Activated CD8-positive, alpha-beta memory T cell treated with anti-CD3 and anti-CD28 coated beads, Interleukin-2, amount 50 U/mL, for 24 hours (primary cell): ENCODE results near the gene FAM3C.
"Not testable (repeated sequence)": the region's sequence is repeated elsewhere in the genome, so short reads cannot be mapped to it uniquely, and the experiment has no call there.

Source experiments
- DNase-seq: peaks from one replicate; pipeline ENCODE4 v3.0.0-alpha.2; 2020; ENCODE audit errors: extremely low read depth

FAM3C gene, protein sequence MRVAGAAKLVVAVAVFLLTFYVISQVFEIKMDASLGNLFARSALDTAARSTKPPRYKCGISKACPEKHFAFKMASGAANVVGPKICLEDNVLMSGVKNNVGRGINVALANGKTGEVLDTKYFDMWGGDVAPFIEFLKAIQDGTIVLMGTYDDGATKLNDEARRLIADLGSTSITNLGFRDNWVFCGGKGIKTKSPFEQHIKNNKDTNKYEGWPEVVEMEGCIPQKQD

DNA sequence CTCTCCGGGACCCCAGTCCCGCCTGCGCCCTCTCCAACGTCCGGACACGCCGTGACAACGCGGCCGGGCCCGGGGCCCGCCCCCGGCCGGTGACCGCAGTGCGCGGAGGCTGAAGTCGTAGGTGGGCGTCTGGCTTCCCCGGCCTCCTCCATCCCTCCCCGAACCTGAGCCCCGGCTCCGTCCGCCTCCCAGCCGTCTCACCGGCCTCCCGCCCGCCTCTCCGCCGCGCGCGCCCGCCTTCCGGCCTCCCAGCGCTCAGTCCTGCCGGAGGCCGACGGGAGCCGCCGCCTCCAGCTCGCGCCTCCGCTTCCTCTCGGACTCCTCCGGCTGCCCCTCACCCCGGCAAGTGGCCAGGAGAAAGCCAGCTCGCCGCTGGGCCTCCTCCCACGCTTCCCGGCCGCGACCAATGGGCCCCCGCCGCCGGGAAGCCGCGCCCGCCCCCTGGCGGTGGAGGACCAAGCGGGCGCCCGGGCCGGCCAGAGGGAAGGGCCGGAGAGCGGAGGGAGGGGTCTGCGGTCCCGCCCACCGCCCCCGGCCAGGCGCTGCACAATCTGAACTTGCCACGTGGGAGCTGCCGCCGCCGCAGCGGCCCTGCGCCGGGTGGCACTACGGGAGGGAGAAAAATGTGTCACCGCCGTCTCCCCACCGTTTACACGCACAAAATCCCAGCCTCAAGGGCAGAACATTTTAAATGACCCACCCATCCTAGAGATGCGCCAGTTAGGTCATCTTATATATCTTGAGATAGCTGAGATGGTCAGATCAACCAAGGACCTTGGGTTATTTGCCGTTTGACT is at the start of gene FAM3C:
Gene FAM3C (minus strand): TSS at position 348 of the 797 bp plus-strand sequence. CDS start 13,339 bp downstream, outside the sequence.
- DNase-seq, result peak; percentile 68

DNA sequence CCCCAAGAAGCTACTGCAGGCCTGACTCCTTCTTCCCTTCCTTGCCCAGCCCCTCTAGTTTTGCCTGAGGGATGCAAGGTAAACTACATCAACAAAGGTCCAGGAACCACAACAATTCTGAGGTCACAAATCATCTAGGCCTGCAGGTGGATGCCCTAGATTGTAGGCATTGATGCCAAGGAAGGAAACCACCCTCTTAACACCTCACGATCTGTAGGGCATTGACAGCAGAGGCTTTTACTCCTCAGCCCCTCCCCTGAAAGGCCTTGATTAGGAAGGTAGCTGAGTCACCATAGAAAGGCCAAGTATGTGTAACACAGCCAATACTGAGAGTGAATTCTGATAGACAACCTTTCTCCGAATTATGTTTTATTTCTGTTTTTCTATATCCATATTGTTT is 46.7 kb upstream of the FAM3C start:
- DNase-seq, result no peak

DNA sequence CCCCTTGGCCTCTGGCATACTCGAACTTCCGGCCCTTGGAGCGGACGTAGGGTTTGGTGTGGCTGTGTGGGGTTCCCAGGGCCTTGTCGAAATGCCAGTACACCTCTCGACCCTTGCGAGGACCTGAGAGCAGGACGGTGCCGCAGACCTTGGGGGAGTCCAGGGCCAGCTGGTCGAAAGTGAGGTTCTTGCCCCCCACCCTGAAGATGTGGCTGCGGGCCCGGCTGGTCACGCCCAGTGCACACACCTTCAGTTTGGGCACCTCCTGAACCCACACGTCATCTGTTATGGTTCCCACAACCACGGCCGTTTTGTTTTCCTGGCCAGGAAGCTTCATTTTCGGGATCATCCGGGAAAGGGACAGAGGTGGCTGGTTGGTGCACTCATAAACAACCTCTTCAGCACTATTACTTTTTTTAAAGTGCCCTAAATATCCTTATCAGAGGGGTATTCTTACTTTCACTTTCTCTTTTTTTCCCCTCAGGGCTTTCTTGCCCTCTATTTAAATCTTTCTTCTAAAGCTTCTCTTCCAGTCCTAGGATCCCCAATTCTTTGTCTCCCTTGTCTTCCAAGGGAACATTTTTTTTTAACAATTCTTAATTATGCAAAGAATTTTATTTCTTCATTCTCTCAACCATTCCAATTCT is 44.9 kb upstream of the FAM3C start:
- DNase-seq, result no peak

DNA sequence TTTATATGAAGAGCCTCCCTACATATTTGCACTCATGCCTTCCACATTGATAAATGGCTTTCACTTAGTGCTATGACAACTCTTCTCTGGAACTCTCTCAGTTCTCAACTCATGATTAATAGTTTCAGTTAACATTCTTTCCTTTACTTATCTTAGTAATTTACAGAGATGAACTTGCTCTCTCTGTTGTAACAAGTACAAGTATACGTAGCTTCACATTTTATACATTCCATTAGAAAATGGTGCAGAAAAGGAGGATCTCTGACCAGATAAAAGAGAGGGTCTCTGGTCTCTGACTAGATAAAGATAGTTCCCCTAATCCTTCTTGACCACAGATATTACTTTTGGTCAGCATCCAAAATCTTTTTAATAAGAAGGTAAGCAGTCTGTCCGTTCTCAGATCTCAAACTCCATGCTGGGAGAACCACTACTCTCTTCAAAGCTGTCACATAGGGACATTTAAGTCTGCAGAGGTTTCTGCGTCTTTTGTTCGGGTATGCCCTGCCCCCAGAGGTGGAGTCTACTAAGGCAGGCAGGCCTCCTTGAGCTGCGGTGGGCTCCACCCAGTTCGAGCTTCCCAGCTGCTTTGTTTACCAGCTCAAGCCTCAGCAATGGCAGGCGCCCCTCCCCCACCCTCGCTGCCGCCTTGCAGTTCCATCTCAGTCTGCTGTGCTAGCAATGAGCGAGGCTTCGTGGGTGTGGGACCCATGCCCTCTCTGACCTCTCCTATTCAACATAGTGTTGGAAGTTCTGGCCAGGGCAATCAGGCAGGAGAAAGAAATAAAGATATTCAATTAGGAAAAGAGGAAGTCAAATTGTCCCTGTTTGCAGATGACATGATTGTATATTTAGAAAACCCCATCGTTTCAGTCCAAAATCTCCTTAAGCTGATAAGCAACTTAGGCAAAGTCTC is 42.2 kb upstream of the FAM3C start:
- DNase-seq, result peak; percentile 17

DNA sequence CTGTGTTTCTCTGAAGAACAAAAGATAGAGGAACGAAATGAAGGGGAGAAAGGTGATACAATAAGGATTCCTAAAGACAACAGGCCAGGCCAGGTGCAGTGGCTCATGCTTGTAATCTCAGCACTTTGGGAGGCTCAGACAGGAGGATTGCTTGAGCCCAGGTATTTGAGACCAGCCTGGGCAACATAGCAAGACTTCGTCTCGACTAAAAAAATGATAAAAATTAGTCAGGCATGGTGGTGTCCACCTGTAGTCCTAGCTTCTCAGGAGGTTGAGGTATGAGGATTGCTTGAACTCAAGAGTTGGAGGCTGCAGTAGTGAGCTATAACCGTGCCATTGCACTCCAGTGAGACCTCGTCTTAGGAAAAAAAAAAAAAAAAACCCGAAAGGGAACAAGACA is 41.4 kb upstream of the FAM3C start:
- DNase-seq, result no peak

DNA sequence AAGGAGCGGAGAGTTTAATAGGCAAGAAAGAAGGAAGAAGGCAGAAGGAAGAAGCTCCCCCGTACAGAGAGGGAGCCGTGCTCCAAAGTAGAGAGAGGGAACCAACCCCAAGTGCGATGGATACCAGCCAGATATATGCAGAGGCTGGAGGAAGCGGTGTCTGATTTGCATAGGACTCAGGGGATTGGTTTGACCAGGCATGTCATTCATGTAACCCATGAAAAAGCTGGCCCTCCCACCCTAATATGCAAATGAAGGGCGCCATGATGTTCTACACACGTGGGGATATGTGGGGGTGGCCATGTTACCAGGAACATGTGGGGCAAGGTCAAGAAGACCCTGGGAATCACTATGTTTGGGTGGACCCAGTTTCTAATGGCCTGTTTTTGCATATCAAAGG is 40.6 kb upstream of the FAM3C start:
- DNase-seq, result no peak

DNA sequence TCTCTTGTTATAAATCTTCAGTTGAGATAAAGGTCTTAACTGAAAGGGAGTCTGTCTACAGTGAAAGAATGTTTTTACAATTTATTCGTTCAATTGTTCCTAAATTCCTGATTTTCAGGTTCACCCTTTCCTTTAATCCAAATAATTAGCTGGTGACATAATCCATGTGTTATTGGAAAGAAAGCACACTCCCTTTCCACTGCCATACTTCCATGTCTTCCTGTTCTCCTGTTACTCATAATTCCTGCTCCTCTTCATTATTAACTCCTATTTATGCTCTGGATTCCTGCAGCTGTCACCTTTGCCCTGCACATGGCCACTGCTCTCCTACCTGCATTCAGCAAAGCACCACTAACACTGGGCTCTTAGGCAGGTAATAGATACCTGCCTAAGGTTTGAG is 40.0 kb upstream of the FAM3C start:
- no peak for DNase-seq

DNA sequence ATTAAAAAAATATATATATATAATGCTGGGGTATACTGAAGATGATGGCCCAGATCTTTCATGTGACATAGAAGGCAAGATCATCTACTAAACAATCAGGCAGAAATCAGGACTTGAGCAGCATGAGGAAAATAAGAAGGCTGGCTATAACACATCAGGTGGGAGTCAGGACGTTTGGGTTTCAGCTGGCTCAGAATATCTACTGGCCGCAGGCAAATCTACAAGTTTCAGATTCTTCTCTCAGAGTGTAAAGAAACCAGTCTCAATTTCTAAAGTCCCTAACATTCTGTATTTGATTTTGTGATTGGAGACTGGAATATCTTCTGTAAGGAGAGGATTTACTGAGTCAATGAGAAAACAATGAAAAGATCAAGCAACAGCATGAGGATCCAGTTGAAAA is 37.7 kb upstream of the FAM3C start:
- DNase-seq, result no peak

DNA sequence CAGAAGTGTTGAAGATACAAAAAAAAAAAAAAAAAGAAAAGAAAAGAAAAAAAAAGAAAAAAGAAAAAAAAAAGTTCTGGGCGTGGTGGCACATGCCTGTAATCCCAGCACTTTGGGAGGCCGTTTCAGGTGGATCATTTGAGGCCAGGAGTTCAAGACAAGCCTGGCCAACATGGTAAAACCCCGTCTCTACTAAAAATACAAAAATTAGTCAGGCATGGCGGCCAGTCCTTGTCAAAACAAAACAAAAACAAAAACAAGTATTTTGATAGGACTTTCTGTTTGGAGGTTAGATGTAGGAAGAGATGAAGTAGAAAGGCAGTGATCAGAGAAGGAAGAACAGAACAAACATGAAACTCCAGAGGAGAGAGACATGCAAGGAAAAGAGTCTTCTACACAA is 36.4 kb upstream of the FAM3C start:
- DNase-seq, result not testable (repeated sequence)

DNA sequence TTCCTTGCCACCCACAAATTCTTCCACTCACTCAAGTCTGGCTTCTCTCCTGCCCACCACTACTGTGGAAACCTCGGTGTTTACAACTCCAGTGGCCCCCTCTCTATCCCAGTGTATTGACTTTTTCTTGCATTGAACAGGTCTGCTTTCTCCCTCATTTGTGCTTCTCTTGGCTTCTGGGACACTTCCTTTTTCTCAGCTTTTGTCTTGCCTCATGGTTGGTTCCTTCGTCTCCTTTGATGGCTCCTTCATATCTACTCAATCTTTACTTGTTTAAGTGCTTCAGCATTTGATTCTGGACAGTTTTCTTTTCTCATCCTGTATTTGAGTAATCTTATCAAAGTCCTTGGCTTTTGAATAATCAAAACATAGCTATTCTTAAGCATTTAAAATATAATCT is 35.9 kb upstream of the FAM3C start:
- no peak for DNase-seq

DNA sequence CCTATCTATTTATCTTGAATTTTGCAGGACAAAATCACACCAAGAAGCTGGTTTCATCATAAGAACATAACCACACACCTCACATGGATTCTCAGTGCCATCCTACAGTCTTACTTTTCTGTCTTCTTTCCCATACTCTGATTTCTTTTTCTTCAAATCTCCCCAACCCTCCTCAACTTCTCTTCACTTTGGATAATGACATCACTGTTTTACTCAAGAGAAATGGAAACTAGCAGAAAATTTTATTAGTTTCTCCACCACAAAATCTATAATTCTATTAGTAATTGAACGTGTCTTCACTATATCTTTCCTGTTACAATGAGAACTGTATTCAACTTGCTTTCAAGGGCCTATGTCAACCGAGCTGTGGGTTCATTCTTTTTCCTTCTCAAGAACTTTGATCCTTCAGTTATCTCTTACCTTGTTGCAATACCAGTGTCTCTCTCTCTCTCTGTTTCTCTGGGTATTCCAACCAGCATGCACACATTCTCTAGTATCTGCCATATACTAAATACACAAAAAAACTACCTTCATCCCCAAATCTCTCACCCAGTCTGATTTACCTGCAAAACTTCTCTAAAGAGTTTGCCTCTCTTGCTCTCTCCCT is 35.4 kb upstream of the FAM3C start:
- no peak for DNase-seq

DNA sequence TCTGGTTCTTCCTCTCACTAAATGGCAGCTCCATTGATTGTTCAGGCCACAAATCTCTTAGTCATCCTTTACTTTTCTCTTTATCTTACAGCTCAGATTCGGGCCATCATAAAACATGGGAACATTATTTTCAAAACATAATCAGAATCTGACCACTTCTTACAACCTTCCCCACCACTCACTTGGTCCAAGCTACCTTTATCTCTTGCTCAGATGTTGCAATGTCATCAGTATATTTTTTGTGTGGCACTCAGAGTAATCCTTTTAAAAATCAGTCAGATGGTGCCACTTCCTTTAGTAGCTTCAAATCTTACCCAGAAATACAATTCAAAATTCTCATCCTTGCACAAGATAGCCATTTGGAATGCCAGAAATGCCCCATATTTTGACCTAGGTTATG is 34.5 kb upstream of the FAM3C start:
- no peak for DNase-seq

DNA sequence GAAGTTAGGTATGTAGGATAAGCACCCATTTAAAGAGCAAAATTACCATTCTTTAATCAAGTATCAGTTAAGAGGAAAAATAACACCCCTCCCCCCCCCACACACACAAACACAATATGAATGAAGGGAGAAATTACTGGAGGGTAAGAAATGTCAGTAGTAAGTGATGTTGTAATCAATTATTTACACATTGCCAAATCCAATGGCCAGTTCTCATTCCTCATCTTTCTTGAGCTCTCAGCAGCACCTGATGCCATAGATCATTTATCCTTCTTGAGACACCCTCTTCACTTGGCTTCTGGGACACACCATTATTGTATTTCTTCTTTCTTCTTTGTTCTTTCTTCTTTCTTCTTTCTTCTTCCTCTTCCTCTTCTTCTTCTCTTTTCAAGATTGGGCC is 33.7 kb upstream of the FAM3C start:
- no peak for DNase-seq

DNA sequence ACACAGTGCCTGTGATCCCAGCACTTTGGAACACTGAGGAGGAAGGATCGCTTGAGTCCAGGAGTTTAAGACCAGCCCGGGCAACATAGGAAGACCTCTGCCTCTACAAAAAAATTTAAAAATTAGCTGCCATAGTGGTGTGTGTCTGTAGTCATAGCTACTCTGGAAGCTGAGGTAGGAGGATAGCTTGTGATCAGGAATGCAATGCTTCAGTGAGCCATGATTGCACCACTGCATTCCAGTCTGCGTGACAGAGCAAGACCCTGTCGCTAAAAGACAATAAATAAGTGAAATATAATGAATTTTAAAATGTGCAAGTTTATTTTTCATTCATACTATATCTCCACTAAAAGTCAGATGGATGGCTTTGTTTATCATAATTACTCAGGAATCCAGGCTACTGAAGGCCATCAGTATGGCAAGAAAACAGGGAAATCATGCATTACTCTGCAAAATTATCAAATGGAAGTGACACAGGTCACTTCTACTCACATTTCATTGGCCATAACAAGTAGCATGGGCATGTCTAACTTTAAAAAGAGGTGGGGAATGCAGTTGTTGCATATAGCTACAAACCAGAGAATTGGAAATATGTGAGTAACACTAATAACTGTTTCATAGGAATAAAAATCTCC is 32.9 kb upstream of the FAM3C start:
- no peak for DNase-seq

DNA sequence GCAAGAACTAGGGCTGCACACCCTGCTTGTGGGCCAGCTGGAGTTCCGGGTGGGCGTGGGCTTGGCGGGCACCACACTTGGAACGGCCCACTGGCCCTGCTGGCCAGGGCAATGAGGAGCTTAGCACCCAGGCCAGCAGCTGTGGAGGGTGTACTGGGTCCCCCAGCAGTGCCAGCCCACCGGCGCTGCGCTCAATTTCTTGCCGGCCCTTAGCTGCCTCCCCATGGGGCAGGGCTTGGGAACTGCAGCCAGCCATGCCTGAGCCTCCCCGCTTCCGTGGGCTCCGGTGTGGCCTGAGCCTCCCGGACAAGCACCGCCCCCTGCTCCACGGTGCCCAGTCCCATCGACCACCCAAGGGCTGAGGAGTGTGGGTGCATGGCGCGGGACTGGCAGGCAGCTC is 25.6 kb upstream of the FAM3C start:
- not testable (repeated sequence) for DNase-seq

DNA sequence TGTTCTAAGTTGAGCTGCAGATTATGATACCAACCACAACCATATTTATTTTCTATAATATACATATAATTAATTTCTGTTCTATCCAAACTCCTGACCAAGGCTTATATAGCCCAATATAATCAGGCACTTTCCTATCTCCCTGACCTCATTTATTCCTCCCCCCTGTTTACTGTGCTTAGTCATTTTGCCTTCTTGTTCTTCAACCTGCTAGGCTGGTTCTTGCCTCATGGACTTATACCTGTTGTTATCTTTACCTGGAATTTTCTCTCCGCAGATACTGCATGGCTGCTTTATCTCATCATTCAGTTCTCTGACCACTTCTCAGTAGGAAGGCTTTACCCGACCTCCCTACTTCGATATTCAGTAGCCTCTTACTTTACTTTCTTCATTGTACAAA is 24.9 kb upstream of the FAM3C start:
- no peak for DNase-seq

DNA sequence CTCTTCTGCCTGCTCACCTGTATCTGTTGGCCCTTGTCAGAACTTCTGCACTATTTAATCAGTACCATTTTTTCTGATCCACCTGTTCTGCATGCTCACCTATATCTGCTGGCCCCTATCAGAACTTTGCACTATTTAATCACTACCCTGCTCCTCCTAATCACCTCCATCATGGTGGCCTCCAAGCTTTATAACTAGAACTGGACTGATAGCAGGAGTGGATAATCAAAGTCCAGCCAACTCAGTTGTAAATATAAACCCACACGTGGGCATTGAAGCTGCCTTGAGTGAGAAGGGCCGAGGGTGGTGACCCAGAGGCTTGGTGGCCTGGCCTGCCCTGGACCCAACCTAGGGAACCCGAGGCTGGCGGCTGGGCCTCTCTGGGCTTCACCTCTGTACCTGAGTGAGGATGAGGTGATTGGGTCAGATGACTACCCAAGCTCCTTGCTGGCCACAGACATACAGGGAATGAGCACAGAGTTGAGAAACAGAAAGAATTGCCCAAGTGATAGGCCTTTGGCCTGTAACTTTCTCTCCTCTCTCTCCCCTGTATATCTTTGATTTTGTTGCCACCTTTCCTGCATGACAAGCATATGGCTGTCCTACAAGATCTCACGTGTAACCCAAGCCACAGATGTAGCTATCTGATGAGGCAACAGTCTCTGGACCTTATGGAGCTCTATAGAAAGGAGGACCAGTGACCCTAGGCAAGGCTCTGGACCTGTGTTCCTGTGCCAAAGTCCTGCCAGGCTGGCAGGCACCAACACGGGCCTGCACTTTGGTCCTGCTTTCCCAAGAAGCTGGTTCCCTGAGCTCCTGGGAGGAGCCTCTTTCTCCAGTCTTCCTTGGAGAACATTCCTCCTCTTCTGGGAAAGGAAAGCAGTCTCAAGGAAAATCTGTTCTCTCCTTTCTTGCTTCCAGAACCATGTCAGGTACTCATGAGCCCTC is 23.4 kb upstream of the FAM3C start:
- no peak for DNase-seq

DNA sequence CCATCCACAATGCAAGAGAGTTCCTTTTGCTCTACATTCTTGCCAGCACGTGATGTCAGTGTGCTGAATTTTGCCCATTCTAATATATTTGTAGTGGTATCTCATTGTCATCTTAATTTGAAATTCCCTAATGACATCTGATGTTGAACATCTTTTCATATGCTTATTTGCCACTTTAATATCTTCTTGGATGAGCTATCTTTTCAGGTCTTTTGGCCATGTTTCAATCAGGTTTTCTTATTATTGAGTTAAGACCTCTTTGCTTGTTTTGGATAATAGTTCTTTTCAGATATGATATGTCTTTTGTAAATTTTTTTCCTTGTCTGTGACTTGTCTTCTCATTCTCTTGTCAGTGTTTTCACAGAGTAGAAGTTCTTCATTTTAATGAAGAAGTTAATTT is 20.4 kb upstream of the FAM3C start:
- no peak for DNase-seq

DNA sequence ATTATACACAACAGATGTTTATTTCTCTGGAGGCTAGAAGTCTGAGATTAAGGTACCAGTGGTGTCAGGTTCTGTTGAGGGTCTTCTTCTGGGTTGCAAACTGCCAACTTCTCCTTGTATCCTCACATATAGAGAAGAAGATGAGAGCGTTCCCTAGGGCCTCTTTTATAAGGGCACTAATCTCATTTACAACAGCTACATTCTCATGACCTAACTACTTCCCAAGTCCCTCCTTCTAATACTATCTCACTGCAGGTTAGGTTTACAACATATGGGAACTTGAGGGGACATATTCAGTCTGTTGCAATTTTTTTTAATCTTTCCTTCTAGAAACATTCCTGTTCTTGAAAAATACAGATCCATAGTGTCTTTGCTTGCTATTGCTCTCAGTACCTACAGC is 18.3 kb upstream of the FAM3C start:
- no peak for DNase-seq

DNA sequence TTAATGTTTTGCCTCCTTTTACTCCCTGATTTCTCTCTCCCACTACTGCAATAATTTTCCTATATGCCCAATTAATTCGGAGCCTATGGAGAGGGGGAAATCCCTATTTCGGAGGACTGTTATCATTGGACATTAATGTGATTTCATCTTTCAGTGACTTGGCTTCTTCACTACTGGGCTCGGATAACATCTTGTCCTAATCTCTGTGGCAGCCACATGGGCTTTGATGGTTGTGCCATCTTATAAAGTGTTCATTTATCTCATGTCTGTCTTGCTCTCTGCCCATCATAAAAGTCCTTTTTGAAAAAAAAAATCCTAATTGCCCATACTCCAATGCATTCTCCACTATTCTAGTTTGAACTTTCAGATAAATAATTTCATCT is 15.5 kb upstream of the FAM3C start:
- DNase-seq, result no peak
